Peyer's patch (tissue), 4 donors: ENCODE measurements around the gene SMG6.
"Not testable (repeated sequence)": the region's sequence is repeated elsewhere in the genome, so short reads cannot be mapped to it uniquely, and the experiment has no call there.

Experiments
- CTCF ChIP-seq, 6 experiments: fragments of 450-650 bp in 4 of 6; fragments of 200-600 bp in 2 of 6; sonication (generic) in 1 of 6; IDR thresholded peaks; one replicate each; pipeline ENCODE4 v1.5.1; 2017 to 2019; ENCODE audit warnings: antibody characterized with exemption in 6 of 6, mild to moderate bottlenecking in 3 of 6, moderate library complexity in 1 of 6
- POLR2A ChIP-seq, 2 donors: fragments of 450-650 bp; IDR thresholded peaks; one replicate each; pipeline ENCODE4 v1.5.1; 2017; ENCODE audit warnings: antibody characterized with exemption in 2 of 2, mild to moderate bottlenecking in 2 of 2, moderate library complexity in 2 of 2

DNA sequence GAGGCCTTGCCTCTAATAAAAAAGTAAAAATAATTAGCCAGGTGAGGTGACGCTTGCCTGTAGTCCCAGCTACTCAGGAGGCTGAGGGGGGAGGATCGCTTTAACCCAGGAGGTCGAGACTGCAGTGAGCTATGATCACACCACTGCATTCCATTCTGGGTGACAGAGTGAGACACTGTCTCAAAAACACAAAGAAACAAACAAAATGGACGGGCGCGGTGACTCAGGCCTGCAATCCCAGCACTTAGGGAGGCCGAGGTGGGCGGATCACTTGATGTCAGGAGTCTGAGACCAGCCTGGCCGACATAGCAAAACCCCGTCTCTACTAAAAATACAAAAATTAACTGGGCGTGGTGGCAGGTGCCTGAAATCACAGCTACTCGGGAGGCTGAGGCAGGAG is 137.9 kb downstream of the SMG6 start:
- TF ChIP-seq CTCF, POLR2A (IDR thresholded peaks at IDR 0.05): not testable (repeated sequence)
